ENCODE data around the gene OSTF1. TPM values are rescaled to one million over a fixed set of nuclear protein-coding genes. Genes with fewer than 3 reads are reported as not detected.

The OSTF1 gene
- polyA plus RNA-seq, 1 donor from 2014 or later = 8.8 TPM

GRCh38 chr9:75117564-75117963, 29.2 kb downstream of the OSTF1 start:
- Histone ChIP-seq H3K79me2 (replicated peaks; ENCODE audit: insufficient read depth, low read length) (no peaks in the 10 kb centered on the region), H2AFZ (ENCODE audit: low read depth, low read length) (no peak overlapping the region), H3F3A (ENCODE audit: insufficient read depth, low read length, poor library complexity, severe bottlenecking) (no peaks in the 10 kb centered on the region), H3K4me2 (ENCODE audit: low read length) (no peak overlapping the region), H3K36me3 (ENCODE audit: insufficient read depth, low read length) (no peaks in the 10 kb centered on the region), H3K27ac (ENCODE audit: low read length) (no peak overlapping the region), H3K9me3 (ENCODE audit: low read length) (no peaks in the 10 kb centered on the region), H3K9ac (ENCODE audit: low read length) (no peak overlapping the region), H4K20me1 (ENCODE audit: insufficient read depth) (no peaks in the 10 kb centered on the region), H3K4me3 (ENCODE audit: low read length) (no peak overlapping the region), H3K9me2 (ENCODE audit: insufficient read depth, low read length) (no peaks in the 10 kb centered on the region), H3K27me3 (ENCODE audit: insufficient read depth, low read depth, low read length) (no peaks in the 10 kb centered on the region)
- TF ChIP-seq SMC3 (conservative IDR thresholded peaks at IDR 0.05; ENCODE audit: poor library complexity) = no peak
- no peak for TF ChIP-seq EZH2 (IDR thresholded peaks at IDR 0.05; ENCODE audit: borderline replicate concordance, insufficient read depth, low read length, poor library complexity, severe bottlenecking)
- no peak for TF ChIP-seq RAD21 (conservative IDR thresholded peaks at IDR 0.05)

GRCh38 chr9:75120686-75121085, 32.4 kb downstream of the OSTF1 start:
- no peak overlapping the region for H3K9ac ChIP-seq (ENCODE audit: low read length)
- H4K20me1 ChIP-seq (ENCODE audit: insufficient read depth) = no peaks in the 10 kb centered on the region
- no peak overlapping the region for H3K4me3 ChIP-seq (ENCODE audit: low read length)
- H3K27me3 ChIP-seq (ENCODE audit: insufficient read depth, low read depth, low read length) = no peaks in the 10 kb centered on the region
- H3K27ac ChIP-seq (ENCODE audit: low read length) = no peak overlapping the region
- no peak overlapping the region for H3K4me2 ChIP-seq (ENCODE audit: low read length)
- H3K9me2 ChIP-seq (ENCODE audit: insufficient read depth, low read length) = no peaks in the 10 kb centered on the region
- TF ChIP-seq MXI1 (conservative IDR thresholded peaks at IDR 0.05; ENCODE audit: poor library complexity, severe bottlenecking) (no peak), CTCF (IDR thresholded peaks at IDR 0.05; ENCODE audit: poor library complexity, severe bottlenecking) (no peak), POLR2AphosphoS5 (IDR thresholded peaks at IDR 0.05) (no peak), EZH2 (IDR thresholded peaks at IDR 0.05; ENCODE audit: borderline replicate concordance, insufficient read depth, low read length, poor library complexity, severe bottlenecking) (no peak), SMC3 (conservative IDR thresholded peaks at IDR 0.05; ENCODE audit: poor library complexity) (no peak), REST (IDR thresholded peaks at IDR 0.05; ENCODE audit: borderline replicate concordance) (no peak), RAD21 (conservative IDR thresholded peaks at IDR 0.05) (no peak)
- no peak overlapping the region for H2AFZ ChIP-seq (ENCODE audit: low read depth, low read length)
- no peaks in the 10 kb centered on the region for H3F3A ChIP-seq (ENCODE audit: insufficient read depth, low read length, poor library complexity, severe bottlenecking)
- H3K9me3 ChIP-seq (ENCODE audit: low read length) = no peaks in the 10 kb centered on the region
- H3K36me3 ChIP-seq (ENCODE audit: insufficient read depth, low read length) = no peaks in the 10 kb centered on the region
- H3K79me2 ChIP-seq (replicated peaks; ENCODE audit: insufficient read depth, low read length) = no peaks in the 10 kb centered on the region

- no peaks in the 10 kb centered on the region for H3K79me2 ChIP-seq (replicated peaks; ENCODE audit: insufficient read depth, low read length)
- H3K4me2 ChIP-seq (ENCODE audit: low read length) = no peak overlapping the region
- no peaks in the 10 kb centered on the region for H3K36me3 ChIP-seq (ENCODE audit: insufficient read depth, low read length)
- no peaks in the 10 kb centered on the region for H4K20me1 ChIP-seq (ENCODE audit: insufficient read depth)
- no peaks in the 10 kb centered on the region for H3K9me3 ChIP-seq (ENCODE audit: low read length)
- no peaks in the 10 kb centered on the region for H3K9me2 ChIP-seq (ENCODE audit: insufficient read depth, low read length)
- H3F3A ChIP-seq (ENCODE audit: insufficient read depth, low read length, poor library complexity, severe bottlenecking) = no peaks in the 10 kb centered on the region
- no peak overlapping the region for H3K27ac ChIP-seq (ENCODE audit: low read length)
- TF ChIP-seq MXI1 (conservative IDR thresholded peaks at IDR 0.05; ENCODE audit: poor library complexity, severe bottlenecking) (no peak), REST (IDR thresholded peaks at IDR 0.05; ENCODE audit: borderline replicate concordance) (no peak), TAF1 (IDR thresholded peaks at IDR 0.05; ENCODE audit: low read depth) (no peak)
- H3K27me3 ChIP-seq (ENCODE audit: insufficient read depth, low read depth, low read length) = no peaks in the 10 kb centered on the region
- H3K9ac ChIP-seq (ENCODE audit: low read length) = no peak overlapping the region
- H3K4me3 ChIP-seq (ENCODE audit: low read length) = no peak overlapping the region
- no peak overlapping the region for H2AFZ ChIP-seq (ENCODE audit: low read depth, low read length)
Observed at GRCh38 chr9:75121914-75122558, 33.7 kb downstream of the OSTF1 start.
